ENCODE measurements around the gene CD58.

- TF ChIP-seq EZH2phosphoT487 (conservative IDR thresholded peaks at IDR 0.05; ENCODE audit: low read length) (no peak), CTCF (IDR thresholded peaks at IDR 0.05; ENCODE audit: insufficient read depth, low read length, poor library complexity, severe bottlenecking) (no peak)
Observed at GRCh38 chr1:116559304-116559761, 11.5 kb downstream of the CD58 start.
